ENCODE results near the gene EPHB1. TPM values are rescaled to one million over a fixed set of nuclear protein-coding genes. Genes with fewer than 3 reads are reported as not detected.

The EPHB1 gene
- total RNA-seq, 1 donor from 2014 or later: 1.8 TPM

- Mint-ChIP-seq H3K27ac (no peak overlapping the region), H3K36me3 (ENCODE audit: insufficient read depth) (no peaks in the 10 kb centered on the region), H3K27me3 (peaks cover 14% of the 10 kb centered on the region), H3K4me3 (ENCODE audit: low read depth) (no peak overlapping the region), H3K9me3 (ENCODE audit: low read depth) (no peaks in the 10 kb centered on the region), H3K4me1 (ENCODE audit: low read depth) (no peaks in the 10 kb centered on the region)
- DNase-seq (ENCODE audit: low spot score, unreplicated experiment): no peak
- no peak for TF ChIP-seq CTCF (IDR thresholded peaks at IDR 0.05; ENCODE audit: unreplicated experiment)
Measured at GRCh38 chr3:134836921-134837320, 41.9 kb downstream of the EPHB1 start.

GRCh38 chr3:134838599-134838998 lies 43.5 kb downstream of the EPHB1 start:
- no peak for DNase-seq (ENCODE audit: low spot score, unreplicated experiment)
- H3K36me3 Mint-ChIP-seq (ENCODE audit: insufficient read depth): no peaks in the 10 kb centered on the region
- no peaks in the 10 kb centered on the region for H3K4me1 Mint-ChIP-seq (ENCODE audit: low read depth)
- peaks cover 9% of the 10 kb centered on the region for H3K9me3 Mint-ChIP-seq (ENCODE audit: low read depth)
- peaks cover 10% of the 10 kb centered on the region for H3K27me3 Mint-ChIP-seq
- no peak overlapping the region for H3K27ac Mint-ChIP-seq
- TF ChIP-seq CTCF (IDR thresholded peaks at IDR 0.05; ENCODE audit: unreplicated experiment): peak; percentile 46
- no peak overlapping the region for H3K4me3 Mint-ChIP-seq (ENCODE audit: low read depth)

GRCh38 chr3:134839422-134839821 lies 44.4 kb downstream of the EPHB1 start:
- Mint-ChIP-seq H3K9me3 (ENCODE audit: low read depth) (peaks cover 9% of the 10 kb centered on the region), H3K27me3 (peaks cover 4% of the 10 kb centered on the region), H3K36me3 (ENCODE audit: insufficient read depth) (no peaks in the 10 kb centered on the region), H3K4me1 (ENCODE audit: low read depth) (no peaks in the 10 kb centered on the region), H3K4me3 (ENCODE audit: low read depth) (no peak overlapping the region), H3K27ac (no peak overlapping the region)
- DNase-seq (ENCODE audit: low spot score, unreplicated experiment): no peak
- TF ChIP-seq CTCF (IDR thresholded peaks at IDR 0.05; ENCODE audit: unreplicated experiment): no peak

GRCh38 chr3:134839990-134840389 lies 44.9 kb downstream of the EPHB1 start:
- peaks cover 9% of the 10 kb centered on the region for H3K9me3 Mint-ChIP-seq (ENCODE audit: low read depth)
- no peaks in the 10 kb centered on the region for H3K27me3 Mint-ChIP-seq
- H3K4me3 Mint-ChIP-seq (ENCODE audit: low read depth): no peak overlapping the region
- no peaks in the 10 kb centered on the region for H3K4me1 Mint-ChIP-seq (ENCODE audit: low read depth)
- no peak for DNase-seq (ENCODE audit: low spot score, unreplicated experiment)
- H3K27ac Mint-ChIP-seq: no peak overlapping the region
- TF ChIP-seq CTCF (IDR thresholded peaks at IDR 0.05; ENCODE audit: unreplicated experiment): no peak
- no peaks in the 10 kb centered on the region for H3K36me3 Mint-ChIP-seq (ENCODE audit: insufficient read depth)

GRCh38 chr3:134840459-134840858 lies 45.4 kb downstream of the EPHB1 start:
- H3K27ac Mint-ChIP-seq: no peak overlapping the region
- no peaks in the 10 kb centered on the region for H3K36me3 Mint-ChIP-seq (ENCODE audit: insufficient read depth)
- no peaks in the 10 kb centered on the region for H3K4me1 Mint-ChIP-seq (ENCODE audit: low read depth)
- H3K9me3 Mint-ChIP-seq (ENCODE audit: low read depth): peaks cover 9% of the 10 kb centered on the region
- no peak for TF ChIP-seq CTCF (IDR thresholded peaks at IDR 0.05; ENCODE audit: unreplicated experiment)
- H3K27me3 Mint-ChIP-seq: no peaks in the 10 kb centered on the region
- no peak for DNase-seq (ENCODE audit: low spot score, unreplicated experiment)
- H3K4me3 Mint-ChIP-seq (ENCODE audit: low read depth): no peak overlapping the region
